ENCODE results near the gene AHI1. TPM values are rescaled to one million over a fixed set of nuclear protein-coding genes. Genes with fewer than 3 reads are reported as not detected.

AHI1 gene
- total and polyA plus RNA-seq, 2 donors (not counting 1 experiment from before 2014, with no cell fraction given): 14.2 to 22.8 TPM

DNA sequence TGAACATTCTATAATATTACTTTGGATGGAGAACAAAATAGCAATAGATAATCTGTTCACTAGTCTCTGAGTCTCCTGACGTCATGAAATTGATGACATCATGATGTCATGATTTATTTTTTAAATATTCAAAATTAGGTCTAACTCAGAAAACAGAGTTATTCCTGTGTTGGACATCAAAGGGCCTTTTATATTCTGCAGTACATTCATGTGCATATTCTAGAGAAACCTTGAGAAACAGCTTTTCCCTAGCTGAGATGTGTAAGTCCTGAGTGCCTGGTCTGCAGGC is 263.1 kb downstream of the AHI1 start:
- Histone ChIP-seq H3K4me2 (ENCODE audit: extremely low read depth, insufficient read depth, low read length) (no peak overlapping the region), H3K9me3 (ENCODE audit: control insufficient read depth, insufficient read depth, low read depth, low read length) (no peaks in the 10 kb centered on the region), H4K20me1 (ENCODE audit: control insufficient read depth, extremely low read depth, insufficient read depth, low read length) (no peaks in the 10 kb centered on the region), H3K27me3 (ENCODE audit: control insufficient read depth, insufficient read depth, low read length) (no peaks in the 10 kb centered on the region), H3K4me1 (ENCODE audit: control insufficient read depth, extremely low read depth, insufficient read depth, low read length) (no peaks in the 10 kb centered on the region), H2AFZ (ENCODE audit: low read length) (no peak overlapping the region), H3K36me3 (ENCODE audit: control insufficient read depth, insufficient read depth, low read length) (no peaks in the 10 kb centered on the region), H3K27ac (ENCODE audit: insufficient read depth, low read length) (no peak overlapping the region), H3K9ac (ENCODE audit: insufficient read depth, low read length) (no peak overlapping the region), H3K79me2 (ENCODE audit: control insufficient read depth, insufficient read depth, low read length) (no peaks in the 10 kb centered on the region), H3K4me3 (replicated peaks in 1 of 4; ENCODE audit: control extremely low read depth in 1 of 4, insufficient read depth in 1 of 4, low read depth in 3 of 4, low read length in 4 of 4) (no peak overlapping the region)
- DNase-seq (ENCODE audit: low read depth in 2 of 2): no peak
- TF ChIP-seq, protein P1, sequence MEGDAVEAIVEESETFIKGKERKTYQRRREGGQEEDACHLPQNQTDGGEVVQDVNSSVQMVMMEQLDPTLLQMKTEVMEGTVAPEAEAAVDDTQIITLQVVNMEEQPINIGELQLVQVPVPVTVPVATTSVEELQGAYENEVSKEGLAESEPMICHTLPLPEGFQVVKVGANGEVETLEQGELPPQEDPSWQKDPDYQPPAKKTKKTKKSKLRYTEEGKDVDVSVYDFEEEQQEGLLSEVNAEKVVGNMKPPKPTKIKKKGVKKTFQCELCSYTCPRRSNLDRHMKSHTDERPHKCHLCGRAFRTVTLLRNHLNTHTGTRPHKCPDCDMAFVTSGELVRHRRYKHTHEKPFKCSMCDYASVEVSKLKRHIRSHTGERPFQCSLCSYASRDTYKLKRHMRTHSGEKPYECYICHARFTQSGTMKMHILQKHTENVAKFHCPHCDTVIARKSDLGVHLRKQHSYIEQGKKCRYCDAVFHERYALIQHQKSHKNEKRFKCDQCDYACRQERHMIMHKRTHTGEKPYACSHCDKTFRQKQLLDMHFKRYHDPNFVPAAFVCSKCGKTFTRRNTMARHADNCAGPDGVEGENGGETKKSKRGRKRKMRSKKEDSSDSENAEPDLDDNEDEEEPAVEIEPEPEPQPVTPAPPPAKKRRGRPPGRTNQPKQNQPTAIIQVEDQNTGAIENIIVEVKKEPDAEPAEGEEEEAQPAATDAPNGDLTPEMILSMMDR (conservative IDR thresholded peaks at IDR 0.05 in 1 of 2, IDR thresholded peaks at IDR 0.05 in 1 of 2; ENCODE audit: low read depth in 1 of 2, low read length in 2 of 2): no peak
- no peak for TF ChIP-seq EZH2 (IDR thresholded peaks at IDR 0.05; ENCODE audit: low read length, missing control alignments)

DNA sequence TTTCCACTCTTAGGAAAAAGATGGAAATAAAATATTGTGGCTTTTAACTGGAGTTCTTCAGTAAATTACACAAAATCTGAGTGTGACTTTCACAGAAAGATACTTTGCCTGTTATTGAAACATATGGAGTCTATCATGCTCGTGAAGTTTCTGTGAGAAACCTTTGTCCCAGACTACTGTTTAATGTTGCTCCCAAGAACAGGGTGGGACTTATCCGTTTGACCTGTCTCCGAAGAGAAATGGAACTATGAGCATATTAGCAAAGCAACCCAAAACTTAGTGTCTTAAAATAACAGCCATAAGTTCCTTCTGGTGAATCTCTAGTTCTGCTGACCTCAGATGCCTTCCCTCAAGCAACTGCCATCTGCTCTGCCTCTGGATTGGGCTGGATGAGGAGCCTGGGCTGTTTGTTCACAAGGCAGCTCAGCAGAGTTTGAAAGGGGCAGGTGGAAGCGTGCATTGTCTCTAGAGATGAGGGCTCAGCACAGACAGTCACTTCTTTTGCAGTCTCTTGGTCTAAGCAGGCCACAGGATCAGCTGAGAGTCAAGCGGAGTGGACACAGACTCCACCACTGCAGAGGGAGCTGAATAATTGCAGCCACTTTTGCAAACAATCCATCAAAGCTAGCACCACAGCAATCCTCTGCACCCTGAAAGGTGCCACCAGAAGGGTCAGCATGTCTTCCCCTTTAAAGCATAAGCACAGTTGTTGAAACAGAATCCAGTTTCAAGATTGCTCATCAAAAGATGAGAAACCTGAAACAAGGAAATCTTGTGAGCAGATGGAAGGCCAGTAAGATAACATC is 263.7 kb downstream of the AHI1 start:
- no peak overlapping the region for H2AFZ ChIP-seq (ENCODE audit: low read length)
- no peak overlapping the region for H3K4me2 ChIP-seq (ENCODE audit: extremely low read depth, insufficient read depth, low read length)
- no peaks in the 10 kb centered on the region for H3K4me1 ChIP-seq (ENCODE audit: control insufficient read depth, extremely low read depth, insufficient read depth, low read length)
- no peaks in the 10 kb centered on the region for H3K79me2 ChIP-seq (ENCODE audit: control insufficient read depth, insufficient read depth, low read length)
- no peaks in the 10 kb centered on the region for H3K27me3 ChIP-seq (ENCODE audit: control insufficient read depth, insufficient read depth, low read length)
- no peak overlapping the region for H3K27ac ChIP-seq (ENCODE audit: insufficient read depth, low read length)
- DNase-seq (ENCODE audit: low read depth in 2 of 2): peak in 1 of 2 donors; percentile 73
- no peak overlapping the region for H3K9ac ChIP-seq (ENCODE audit: insufficient read depth, low read length)
- no peaks in the 10 kb centered on the region for H4K20me1 ChIP-seq (ENCODE audit: control insufficient read depth, extremely low read depth, insufficient read depth, low read length)
- no peaks in the 10 kb centered on the region for H3K9me3 ChIP-seq (ENCODE audit: control insufficient read depth, insufficient read depth, low read depth, low read length)
- no peaks in the 10 kb centered on the region for H3K36me3 ChIP-seq (ENCODE audit: control insufficient read depth, insufficient read depth, low read length)
- no peak overlapping the region for H3K4me3 ChIP-seq (replicated peaks in 1 of 4; ENCODE audit: control extremely low read depth in 1 of 4, insufficient read depth in 1 of 4, low read depth in 3 of 4, low read length in 4 of 4)
- TF ChIP-seq, protein P1 (conservative IDR thresholded peaks at IDR 0.05 in 1 of 2, IDR thresholded peaks at IDR 0.05 in 1 of 2; ENCODE audit: low read depth in 1 of 2, low read length in 2 of 2): no peak
- TF ChIP-seq EZH2 (IDR thresholded peaks at IDR 0.05; ENCODE audit: low read length, missing control alignments): no peak
